ENCODE results near the gene POLR1H.

DNA sequence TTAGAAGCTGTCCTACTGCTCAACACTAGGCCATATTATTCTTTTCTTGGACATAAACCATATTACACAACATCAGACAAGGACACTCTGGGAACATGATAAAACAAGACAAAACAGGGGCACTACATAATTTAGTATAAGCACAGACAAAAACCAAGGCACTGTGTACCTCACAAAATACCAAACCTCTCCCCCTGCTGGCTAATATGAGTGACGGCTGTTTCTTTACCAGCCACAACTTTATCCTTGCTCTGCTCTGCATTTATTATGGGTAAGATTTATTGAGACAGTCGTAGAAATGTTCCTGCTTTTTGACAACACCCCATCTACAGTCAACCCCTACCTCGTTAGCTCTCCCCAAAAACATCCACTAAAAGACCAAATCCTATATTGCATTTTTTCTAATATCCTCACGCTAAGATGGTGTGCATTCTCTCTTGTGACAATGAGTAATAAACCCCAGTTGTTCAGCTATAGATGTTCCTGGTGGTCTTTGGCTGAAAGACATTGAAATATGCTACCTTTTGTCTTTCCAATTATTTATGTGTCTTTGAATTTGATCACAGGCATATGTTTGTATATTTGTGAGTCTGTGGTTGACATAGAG is 23.8 kb upstream of the POLR1H start:
- TF ChIP-seq, protein P1, sequence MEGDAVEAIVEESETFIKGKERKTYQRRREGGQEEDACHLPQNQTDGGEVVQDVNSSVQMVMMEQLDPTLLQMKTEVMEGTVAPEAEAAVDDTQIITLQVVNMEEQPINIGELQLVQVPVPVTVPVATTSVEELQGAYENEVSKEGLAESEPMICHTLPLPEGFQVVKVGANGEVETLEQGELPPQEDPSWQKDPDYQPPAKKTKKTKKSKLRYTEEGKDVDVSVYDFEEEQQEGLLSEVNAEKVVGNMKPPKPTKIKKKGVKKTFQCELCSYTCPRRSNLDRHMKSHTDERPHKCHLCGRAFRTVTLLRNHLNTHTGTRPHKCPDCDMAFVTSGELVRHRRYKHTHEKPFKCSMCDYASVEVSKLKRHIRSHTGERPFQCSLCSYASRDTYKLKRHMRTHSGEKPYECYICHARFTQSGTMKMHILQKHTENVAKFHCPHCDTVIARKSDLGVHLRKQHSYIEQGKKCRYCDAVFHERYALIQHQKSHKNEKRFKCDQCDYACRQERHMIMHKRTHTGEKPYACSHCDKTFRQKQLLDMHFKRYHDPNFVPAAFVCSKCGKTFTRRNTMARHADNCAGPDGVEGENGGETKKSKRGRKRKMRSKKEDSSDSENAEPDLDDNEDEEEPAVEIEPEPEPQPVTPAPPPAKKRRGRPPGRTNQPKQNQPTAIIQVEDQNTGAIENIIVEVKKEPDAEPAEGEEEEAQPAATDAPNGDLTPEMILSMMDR (IDR thresholded peaks at IDR 0.05; ENCODE audit: insufficient read depth, low read length, poor library complexity, severe bottlenecking) = peak; percentile 66
- no peak for TF ChIP-seq EZH2phosphoT487 (conservative IDR thresholded peaks at IDR 0.05; ENCODE audit: low read length)

All from SU-DHL-6 (cell line).